DMS79 (cell line): ENCODE data around the gene MEGF8.

Source experiments
- DNase-seq: peaks from one replicate; lab custom pipeline; 2025; lab: John Stamatoyannopoulos, UW

MEGF8 gene

DNA sequence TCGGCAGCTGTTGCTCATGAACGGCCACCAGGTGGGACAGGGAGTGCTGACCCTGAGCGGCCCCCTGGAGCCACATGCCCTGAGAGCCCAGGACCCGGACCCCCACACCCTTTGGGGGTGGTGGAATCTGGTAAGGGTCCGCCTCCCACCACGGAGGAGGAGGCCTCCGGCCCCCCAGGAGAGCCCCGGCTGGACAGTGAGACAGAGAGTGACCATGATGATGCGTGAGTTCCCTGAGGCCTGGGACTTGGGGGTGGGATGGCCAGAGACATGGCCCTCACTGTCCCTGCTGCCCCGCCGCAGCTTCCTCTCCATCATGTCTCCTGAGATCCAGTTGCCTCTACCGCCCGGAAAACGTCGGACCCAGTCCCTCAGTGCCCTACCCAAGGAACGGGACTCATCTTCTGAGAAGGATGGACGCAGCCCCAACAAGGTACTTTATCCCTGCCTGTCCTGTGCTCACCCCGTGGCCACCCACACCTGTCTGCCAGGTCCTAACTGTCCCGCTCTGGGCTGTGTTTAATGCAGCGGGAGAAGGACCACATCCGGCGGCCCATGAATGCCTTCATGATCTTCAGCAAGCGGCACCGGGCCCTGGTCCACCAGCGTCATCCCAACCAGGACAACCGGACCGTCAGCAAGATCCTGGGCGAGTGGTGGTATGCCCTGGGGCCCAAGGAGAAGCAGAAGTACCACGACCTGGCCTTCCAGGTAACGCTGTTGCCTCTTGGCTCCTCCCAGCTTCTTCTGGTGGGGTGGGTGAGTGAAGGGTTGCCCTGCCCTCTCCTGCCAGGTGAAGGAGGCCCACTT lies 38.2 kb upstream of the MEGF8 start:
- no peak for DNase-seq

DNA sequence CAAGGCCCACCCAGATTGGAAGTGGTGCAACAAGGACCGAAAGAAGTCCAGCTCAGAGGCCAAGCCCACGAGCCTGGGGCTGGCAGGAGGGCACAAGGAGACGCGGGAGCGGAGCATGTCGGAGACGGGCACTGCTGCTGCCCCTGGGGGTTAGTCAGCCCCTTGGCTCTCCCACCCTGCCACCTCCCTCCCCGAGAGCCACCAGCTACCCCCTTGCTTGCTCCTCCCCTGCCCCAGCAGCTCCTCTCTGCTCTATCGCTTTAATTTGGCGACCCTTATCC lies 37.7 kb upstream of the MEGF8 start:
- no peak for DNase-seq

DNA sequence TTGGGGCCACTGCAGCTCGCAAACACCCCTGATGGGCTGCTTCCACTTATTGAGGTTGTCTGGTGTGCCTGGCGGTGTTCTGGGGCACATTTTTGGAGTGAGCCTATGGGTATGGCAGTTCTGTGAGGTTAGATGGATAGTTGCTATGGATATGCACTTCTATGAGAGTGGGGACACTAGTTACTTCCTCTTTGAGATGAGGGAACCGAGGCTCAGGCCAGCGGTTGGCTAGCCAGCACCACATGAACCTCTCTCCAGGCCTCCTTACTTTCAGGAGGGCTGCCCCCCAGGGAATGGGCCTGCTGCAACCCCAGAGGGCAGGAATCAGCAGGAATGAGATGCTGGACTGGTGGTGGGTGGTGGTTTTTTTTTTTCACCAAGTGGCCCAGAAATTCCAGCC lies 37.0 kb upstream of the MEGF8 start:
- no peak for DNase-seq

GRCh38 chr19:42288881-42289555 lies 36.4 kb upstream of the MEGF8 start:
- no peak for DNase-seq

DNA sequence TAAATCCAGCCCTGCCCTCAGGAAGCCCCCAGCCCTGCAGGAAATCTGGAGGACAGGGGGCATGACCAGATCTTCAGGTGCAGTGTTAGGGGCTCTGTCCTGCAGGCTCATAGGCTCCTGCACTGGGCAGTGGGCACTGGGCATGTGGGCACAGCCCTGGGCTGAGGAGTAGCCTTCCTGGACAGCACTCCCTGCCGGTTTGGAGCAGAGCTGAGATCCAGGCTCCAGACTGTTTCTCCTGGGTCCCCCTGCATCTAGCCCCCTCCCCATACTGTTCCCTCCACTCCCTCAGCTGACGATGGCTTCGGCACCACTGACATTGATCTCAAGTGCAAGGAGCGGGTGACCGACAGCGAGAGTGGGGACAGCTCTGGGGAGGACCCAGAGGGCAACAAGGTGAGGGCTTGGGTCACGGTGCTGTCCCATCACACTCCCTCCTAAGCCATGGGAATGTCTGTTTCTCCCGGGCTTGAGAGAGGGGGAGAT lies 35.8 kb upstream of the MEGF8 start:
- no peak for DNase-seq

GRCh38 chr19:42290136-42290522 lies 35.3 kb upstream of the MEGF8 start:
- no peak for DNase-seq

GRCh38 chr19:42290523-42291434 lies 34.7 kb upstream of the MEGF8 start:
- no peak for DNase-seq

- no peak for DNase-seq
Measured at GRCh38 chr19:42291435-42291810, 34.0 kb upstream of the MEGF8 start.

DNA sequence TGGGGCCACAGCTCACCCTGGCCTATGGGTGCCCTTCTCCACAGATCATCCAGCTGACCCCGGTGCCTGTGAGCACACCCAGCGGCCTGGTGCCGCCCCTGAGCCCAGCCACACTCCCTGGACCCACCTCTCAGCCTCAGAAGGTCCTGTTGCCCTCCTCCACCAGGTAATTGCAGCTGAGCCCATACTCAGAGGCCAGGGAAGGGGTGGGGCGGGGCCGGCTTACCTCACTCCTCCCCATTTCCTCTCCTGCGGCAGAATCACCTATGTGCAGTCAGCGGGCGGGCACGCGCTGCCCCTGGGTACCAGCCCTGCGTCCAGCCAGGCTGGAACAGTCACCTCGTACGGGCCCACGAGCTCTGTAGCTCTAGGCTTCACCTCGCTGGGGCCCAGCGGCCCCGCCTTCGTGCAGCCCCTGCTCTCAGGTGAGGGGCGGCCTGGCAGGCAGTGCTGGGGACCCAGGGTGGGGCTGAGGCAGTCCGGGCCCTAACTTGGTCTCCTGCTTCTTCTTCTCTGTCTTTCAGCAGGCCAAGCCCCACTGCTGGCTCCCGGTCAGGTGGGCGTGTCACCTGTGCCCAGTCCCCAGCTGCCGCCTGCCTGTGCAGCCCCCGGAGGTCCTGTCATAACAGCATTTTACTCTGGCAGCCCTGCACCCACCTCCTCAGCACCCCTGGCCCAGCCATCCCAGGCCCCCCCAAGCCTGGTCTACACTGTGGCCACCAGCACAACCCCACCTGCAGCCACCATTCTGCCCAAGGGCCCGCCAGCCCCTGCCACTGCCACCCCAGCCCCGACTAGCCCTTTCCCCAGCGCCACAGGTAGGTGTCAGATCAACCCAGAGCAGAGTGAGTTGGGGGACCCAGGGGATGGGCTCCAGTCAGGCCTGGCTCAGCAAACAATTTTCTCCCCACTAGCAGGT lies 33.1 kb upstream of the MEGF8 start:
- no peak for DNase-seq

DNA sequence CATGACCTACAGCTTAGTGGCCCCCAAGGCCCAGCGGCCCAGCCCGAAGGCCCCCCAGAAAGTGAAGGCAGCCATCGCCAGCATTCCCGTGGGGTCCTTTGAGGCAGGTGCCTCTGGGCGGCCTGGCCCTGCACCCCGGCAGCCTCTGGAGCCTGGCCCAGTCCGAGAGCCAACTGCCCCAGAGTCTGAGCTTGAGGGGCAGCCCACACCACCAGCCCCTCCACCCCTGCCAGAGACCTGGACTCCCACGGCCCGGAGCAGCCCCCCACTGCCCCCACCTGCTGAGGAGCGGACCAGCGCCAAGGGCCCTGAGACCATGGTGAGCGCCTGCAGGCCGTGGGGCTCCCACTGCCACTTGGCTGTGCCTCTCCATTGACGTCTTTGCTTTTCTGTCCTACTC lies 32.5 kb upstream of the MEGF8 start:
- DNase-seq = no peak

DNA sequence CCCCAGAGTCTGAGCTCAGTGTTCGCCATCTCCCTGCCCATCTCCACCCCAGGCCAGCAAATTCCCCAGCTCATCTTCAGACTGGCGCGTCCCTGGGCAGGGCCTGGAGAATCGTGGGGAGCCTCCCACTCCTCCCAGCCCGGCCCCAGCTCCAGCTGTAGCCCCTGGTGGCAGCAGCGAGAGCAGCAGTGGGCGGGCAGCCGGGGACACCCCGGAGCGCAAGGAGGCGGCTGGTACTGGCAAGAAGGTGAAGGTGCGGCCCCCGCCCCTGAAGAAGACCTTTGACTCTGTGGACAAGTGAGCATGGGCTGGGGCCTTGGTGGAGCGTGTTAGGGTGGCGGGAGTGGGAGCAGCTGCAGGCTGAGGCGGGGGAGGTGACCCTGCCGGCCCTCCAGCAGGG lies 31.9 kb upstream of the MEGF8 start:
- DNase-seq = no peak

DNA sequence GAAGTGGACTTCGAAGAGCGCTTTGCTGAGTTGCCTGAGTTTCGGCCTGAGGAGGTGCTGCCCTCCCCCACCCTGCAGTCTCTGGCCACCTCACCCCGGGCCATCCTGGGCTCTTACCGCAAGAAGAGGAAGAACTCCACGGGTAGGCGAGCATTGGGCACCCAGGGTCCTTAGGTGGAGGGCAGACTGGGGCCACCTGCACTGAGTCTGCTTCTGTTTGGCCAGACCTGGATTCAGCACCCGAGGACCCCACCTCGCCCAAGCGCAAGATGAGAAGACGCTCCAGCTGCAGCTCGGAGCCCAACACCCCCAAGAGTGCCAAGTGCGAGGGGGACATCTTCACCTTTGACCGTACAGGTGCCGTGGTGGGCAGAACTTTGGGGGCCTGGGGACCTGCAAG lies 31.5 kb upstream of the MEGF8 start:
- DNase-seq = no peak

DNA sequence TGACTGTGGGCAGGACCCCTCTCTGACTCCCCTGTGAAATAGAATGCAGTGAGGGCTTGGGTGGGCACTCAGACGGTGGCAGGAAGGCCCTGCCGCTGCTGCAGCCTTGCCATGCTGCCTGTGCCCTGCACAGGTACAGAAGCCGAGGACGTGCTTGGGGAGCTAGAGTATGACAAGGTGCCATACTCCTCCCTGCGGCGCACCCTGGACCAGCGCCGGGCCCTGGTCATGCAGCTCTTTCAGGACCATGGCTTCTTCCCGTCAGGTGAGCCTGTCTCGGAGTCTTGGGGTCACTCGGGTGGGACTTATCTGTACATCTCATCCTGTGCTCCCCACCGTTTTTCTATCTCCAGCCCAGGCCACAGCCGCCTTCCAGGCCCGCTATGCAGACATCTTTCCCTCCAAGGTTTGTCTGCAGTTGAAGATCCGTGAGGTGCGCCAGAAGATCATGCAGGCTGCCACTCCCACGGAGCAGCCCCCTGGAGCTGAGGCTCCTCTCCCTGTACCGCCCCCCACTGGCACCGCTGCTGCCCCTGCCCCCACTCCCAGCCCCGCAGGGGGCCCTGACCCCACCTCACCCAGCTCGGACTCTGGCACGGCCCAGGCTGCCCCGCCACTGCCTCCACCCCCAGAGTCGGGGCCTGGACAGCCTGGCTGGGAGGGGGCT lies 30.8 kb upstream of the MEGF8 start:
- DNase-seq = no peak

- DNase-seq = no peak
Measured at GRCh38 chr19:42295342-42295741, 30.1 kb upstream of the MEGF8 start.

- DNase-seq = peak; percentile 36
Measured at GRCh38 chr19:42295831-42296525, 29.5 kb upstream of the MEGF8 start.

DNA sequence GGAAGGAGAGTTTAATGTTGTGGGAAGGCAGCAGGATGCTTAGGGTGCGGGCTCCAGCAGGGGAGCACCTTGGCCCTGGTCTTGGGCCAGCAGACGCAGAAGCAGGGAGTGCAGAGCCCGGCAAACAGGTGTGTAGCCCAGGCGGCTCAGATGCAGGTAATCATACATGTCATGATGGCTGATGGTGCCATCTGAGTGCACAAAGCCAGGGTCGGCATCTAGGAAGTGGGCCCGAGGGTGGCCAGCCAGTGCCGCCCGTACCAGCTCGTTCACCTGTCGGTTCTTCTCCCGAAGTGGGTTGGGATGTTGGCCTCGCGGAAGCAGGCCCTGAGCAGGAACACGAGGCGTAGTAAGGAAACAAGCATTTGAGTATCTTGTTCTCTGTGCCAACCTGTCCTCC lies 28.4 kb upstream of the MEGF8 start:
- DNase-seq = no peak

DNA sequence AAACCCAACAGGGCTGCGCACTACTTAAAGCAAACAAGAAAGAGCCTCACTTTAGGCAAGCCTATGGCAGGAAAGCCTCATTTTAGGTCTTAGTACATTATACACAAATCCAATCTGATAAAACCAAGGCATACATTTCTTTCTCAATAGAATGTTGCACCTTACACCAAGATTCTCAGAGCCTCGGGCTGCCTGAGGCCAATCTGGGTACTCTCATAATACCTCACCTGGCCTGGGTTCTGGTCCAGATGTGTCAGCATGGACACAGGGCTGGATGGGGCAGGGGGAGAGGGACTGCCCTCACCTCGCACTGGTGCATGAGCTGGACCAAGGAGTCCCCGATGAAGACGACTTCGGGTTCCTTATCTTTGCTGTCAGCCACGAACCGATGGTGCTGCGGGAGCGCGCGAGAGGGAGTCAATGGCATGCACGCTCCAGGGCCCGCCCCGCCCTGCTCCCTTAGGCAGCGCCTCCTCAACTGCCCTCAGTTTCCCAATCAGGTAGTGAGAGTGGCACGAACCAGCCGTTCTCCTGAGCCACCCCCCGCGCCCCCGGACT lies 23.7 kb upstream of the MEGF8 start, which contains the start of gene PRR19:
PRR19 (plus strand) TSS at position 487 of the 558 bp plus-strand sequence. CDS start 7,453 bp downstream, outside the sequence.
- DNase-seq = no peak

DNA sequence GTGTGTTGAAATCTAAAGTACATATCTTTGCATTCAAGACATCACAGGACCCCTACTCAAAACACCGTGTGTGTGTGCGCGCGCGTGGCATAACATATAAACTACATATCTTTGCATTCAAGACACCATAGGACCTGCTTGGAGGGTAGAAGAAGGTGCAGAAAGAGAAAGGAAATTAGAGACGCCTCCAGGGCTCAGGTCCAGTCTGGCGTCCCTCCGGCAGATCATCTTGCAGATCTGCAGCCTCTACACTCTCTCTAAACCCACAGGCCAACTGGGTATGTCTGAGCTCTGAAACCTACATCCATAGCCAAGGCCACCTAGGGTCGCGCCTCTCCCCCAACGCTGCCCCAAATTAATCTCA lies 22.4 kb upstream of the MEGF8 start:
- peak; percentile 55 for DNase-seq

GRCh38 chr19:42303876-42304275 lies 21.6 kb upstream of the MEGF8 start:
- DNase-seq = no peak

DNA sequence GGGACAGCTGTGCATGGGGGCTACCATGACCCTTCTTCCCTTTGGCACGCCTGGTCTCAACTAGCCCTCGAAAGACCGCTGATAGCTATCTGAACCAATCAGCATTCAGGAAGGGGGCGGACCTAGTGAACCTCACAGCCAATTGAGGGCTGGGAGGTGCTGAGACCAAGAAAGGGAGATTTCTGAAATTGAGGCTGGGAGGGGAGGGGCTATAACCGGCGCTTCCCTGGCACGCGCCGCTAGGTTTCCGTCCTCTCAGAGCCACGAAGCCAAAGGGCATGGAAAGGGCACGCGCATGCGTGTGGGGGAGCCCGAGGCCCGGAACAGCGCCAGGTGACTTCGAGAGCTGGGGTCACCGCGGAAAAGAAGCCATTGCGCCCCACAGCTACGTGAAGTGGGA lies 18.8 kb upstream of the MEGF8 start:
- no peak for DNase-seq
